CD14-positive monocyte (primary cell): Measurements from ENCODE around the gene GTF3C5. TPM values are rescaled to one million over a fixed set of nuclear protein-coding genes. Genes with fewer than 3 reads are reported as not detected.
A peak's percentile ranks its signal among the peaks of the same experiment; 100 is the strongest.
"Not testable (repeated sequence)": the region's sequence is repeated elsewhere in the genome, so short reads cannot be mapped to it uniquely, and the experiment has no call there.

Source experiments
- DNase-seq, 3 donors: peaks; one replicate each; pipeline ENCODE4 v3.0.0-alpha.2; 2011 to 2022
- H2AFZ ChIP-seq: 2 replicates; pipeline ENCODE4 v1.6.0; 2012; ENCODE audit warnings: mild to moderate bottlenecking, low read depth, low read length, inconsistent platforms; ENCODE audit not compliant: insufficient read depth, poor library complexity, severe bottlenecking
- H3K27ac ChIP-seq, 2 donors: 1 replicate in 1 of 2; 2 replicates in 1 of 2; pipeline ENCODE4 v1.5.1; 2012 to 2013; ENCODE audit warnings: low read length in 2 of 2, control low read depth in 1 of 2, inconsistent platforms in 1 of 2, low read depth in 1 of 2, mild to moderate bottlenecking in 1 of 2
- H3K27me3 ChIP-seq, 2 donors: one replicate each; pipeline versions ENCODE4 v1.6.0 to v1.6.1; 2011 to 2013; ENCODE audit warnings: low read length in 2 of 2; ENCODE audit not compliant: control insufficient read depth in 2 of 2, insufficient read depth in 2 of 2
- H3K36me3 ChIP-seq, 2 donors: replicated peaks in 1 of 2; 1 replicate in 1 of 2; 2 replicates in 1 of 2; pipeline versions ENCODE4 v1.5.1 to v1.6.1; 2012 to 2013; ENCODE audit warnings: low read length in 2 of 2, control low read depth in 1 of 2, inconsistent platforms in 1 of 2, mild to moderate bottlenecking in 1 of 2; ENCODE audit not compliant: insufficient read depth in 2 of 2, control insufficient read depth in 1 of 2
- H3K4me1 ChIP-seq, 2 donors: 1 replicate in 1 of 2; 2 replicates in 1 of 2; pipeline versions ENCODE4 v1.5.1 to v1.6.1; 2012 to 2013; ENCODE audit warnings: low read length in 2 of 2, control low read depth in 1 of 2, inconsistent platforms in 1 of 2, mild to moderate bottlenecking in 1 of 2, moderate library complexity in 1 of 2; ENCODE audit not compliant: insufficient read depth in 2 of 2, control insufficient read depth in 1 of 2
- H3K4me2 ChIP-seq: replicated peaks from 2 replicates; pipeline ENCODE3; 2012; ENCODE audit warnings: low read length, moderate library complexity, mild to moderate bottlenecking; ENCODE audit not compliant: poor library complexity, severe bottlenecking; ENCODE audit errors: extremely low read depth
- H3K4me3 ChIP-seq, 3 experiments: fragments of 200-600 bp in 1 of 3; sonication (generic) in 1 of 3; replicated peaks in 1 of 3; 1 replicate in 2 of 3; 2 replicates in 1 of 3; pipeline ENCODE4 v1.5.1; 2011 to 2013; ENCODE audit warnings: low read length in 3 of 3, mild to moderate bottlenecking in 3 of 3, control low read depth in 2 of 3, low read depth in 2 of 3, inconsistent platforms in 1 of 3, moderate library complexity in 1 of 3
- H3K79me2 ChIP-seq: 2 replicates; pipeline ENCODE4 v1.6.0; 2012; ENCODE audit warnings: mild to moderate bottlenecking, control low read depth, inconsistent platforms, low read length, moderate library complexity; ENCODE audit not compliant: insufficient read depth
- H3K9ac ChIP-seq: 2 replicates; pipeline ENCODE4 v1.6.0; 2017; ENCODE audit warnings: low read length, mild to moderate bottlenecking; ENCODE audit not compliant: insufficient read depth, poor library complexity, severe bottlenecking
- H3K9me3 ChIP-seq, 2 donors: replicated peaks in 1 of 2; 1 replicate in 1 of 2; 2 replicates in 1 of 2; pipeline versions ENCODE4 v1.5.1 to v1.6.1; 2012 to 2013; ENCODE audit warnings: low read length in 2 of 2, control low read depth in 1 of 2; ENCODE audit not compliant: control insufficient read depth in 1 of 2, insufficient read depth in 1 of 2
- H4K20me1 ChIP-seq: 2 replicates; pipeline ENCODE4 v1.6.0; 2012; ENCODE audit warnings: mild to moderate bottlenecking, low read length, control low read depth, moderate library complexity; ENCODE audit not compliant: insufficient read depth
- H3K27ac Mint-ChIP-seq, 7 donors: one replicate each; pipeline ENCODE4 v1.8.0; 2020; ENCODE audit warnings: mild to moderate bottlenecking in 7 of 7, mixed read lengths in 7 of 7, moderate library complexity in 6 of 7, inconsistent platforms in 2 of 7
- H3K27me3 Mint-ChIP-seq, 3 donors: one replicate each; pipeline ENCODE4 v1.8.0; 2021 to 2022; ENCODE audit warnings: low read depth in 3 of 3, mild to moderate bottlenecking in 3 of 3, mixed read lengths in 3 of 3, moderate library complexity in 3 of 3, inconsistent platforms in 1 of 3
- H3K36me3 Mint-ChIP-seq, 2 donors: one replicate each; pipeline ENCODE4 v1.8.0; 2020; ENCODE audit warnings: mixed read lengths in 2 of 2, inconsistent platforms in 1 of 2, mild to moderate bottlenecking in 1 of 2
- H3K4me1 Mint-ChIP-seq: one replicate; pipeline ENCODE4 v1.8.0; 2020; ENCODE audit warnings: mild to moderate bottlenecking, mixed read lengths
- H3K4me3 Mint-ChIP-seq, 2 donors: one replicate each; pipeline ENCODE4 v1.8.0; 2020; ENCODE audit warnings: mild to moderate bottlenecking in 2 of 2, mixed read lengths in 2 of 2, moderate library complexity in 1 of 2
- H3K9me3 Mint-ChIP-seq, 7 donors: one replicate each; pipeline ENCODE4 v1.8.0; 2020 to 2022; ENCODE audit warnings: mixed read lengths in 7 of 7, mild to moderate bottlenecking in 6 of 7, moderate library complexity in 6 of 7, inconsistent platforms in 2 of 7
- WGBS: methylation state at CpG from one replicate; pipeline ENCODE4 v1.1.5; 2013; ENCODE audit warnings: missing lambda C conversion rate; ENCODE audit not compliant: insufficient coverage; 5-methylcytosine and 5-hydroxymethylcytosine counted together
- intact Hi-C, 2 donors: fragments of 100-400 bp; cut with micrococcal nuclease; formaldehyde crosslinking; loops; one replicate each; pipeline versions ENCODE4 v1.15.0 to v1.15.1; 2023
- polyA plus RNA-seq, 3 donors: library from polyadenylated mRNA; depleted of rRNA in 1 of 3; unstranded in 2 of 3; stranded (reverse) in 1 of 3; fragments of 300-500 nt in 2 of 3; fragments of >200 nt in 1 of 3; fragmentation: Illumina TruSeq in 2 of 3; gene quantifications; 1 replicate in 2 of 3; 2 replicates in 1 of 3; pipeline ENCODE4 v1.2.3, GENCODE V29; 2012 to 2021
- TF ChIP-seq, protein P1 (sequence below): fragments of 200-600 bp; IDR thresholded peaks from one replicate; pipeline ENCODE4 v1.8.0; 2022; ENCODE audit warnings: antibody characterized with exemption, mild to moderate bottlenecking

The GTF3C5 gene
- polyA plus RNA-seq, 3 donors: 21.3 to 75.6 (median 24.4) TPM

DNA sequence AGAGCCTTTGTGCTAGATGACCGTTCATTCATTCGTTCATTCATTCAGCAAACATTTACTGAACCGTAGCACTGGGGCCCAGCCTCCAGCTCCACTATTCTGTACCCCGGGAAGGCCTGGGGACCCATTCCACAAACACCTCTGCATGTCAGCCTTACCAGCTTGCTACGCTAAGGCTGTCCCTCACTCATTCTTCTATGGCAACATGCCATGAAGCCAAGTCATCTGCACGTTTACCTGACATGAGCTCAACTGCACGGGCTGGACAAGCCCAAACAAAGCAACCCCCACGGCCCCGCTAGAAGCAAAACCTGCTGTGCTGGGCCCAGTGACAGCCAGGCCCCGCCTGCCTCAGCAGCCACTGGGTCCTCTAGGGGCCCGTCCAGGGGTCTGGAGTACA lies 37.0 kb downstream of the GTF3C5 start:
- H3K9me3 ChIP-seq: no peaks in the 10 kb centered on the region
- no peak overlapping the region for H3K4me3 ChIP-seq
- 90% methylated on average over 8 of the region's 11 CpGs for WGBS
- H3K27ac Mint-ChIP-seq: peak overlapping the region in 1 of 7 donors; percentile 20
- no peak overlapping the region for H2AFZ ChIP-seq
- DNase-seq: no peak
- peaks cover 0 to 1% (median 0%) of the 10 kb centered on the region in 3 donors for H3K27me3 Mint-ChIP-seq
- intact Hi-C loops: no loop called here
- H3K27me3 ChIP-seq: no peaks in the 10 kb centered on the region
- no peak overlapping the region for H3K9ac ChIP-seq
- H3K36me3 Mint-ChIP-seq: no peaks in the 10 kb centered on the region
- TF ChIP-seq, protein P1, sequence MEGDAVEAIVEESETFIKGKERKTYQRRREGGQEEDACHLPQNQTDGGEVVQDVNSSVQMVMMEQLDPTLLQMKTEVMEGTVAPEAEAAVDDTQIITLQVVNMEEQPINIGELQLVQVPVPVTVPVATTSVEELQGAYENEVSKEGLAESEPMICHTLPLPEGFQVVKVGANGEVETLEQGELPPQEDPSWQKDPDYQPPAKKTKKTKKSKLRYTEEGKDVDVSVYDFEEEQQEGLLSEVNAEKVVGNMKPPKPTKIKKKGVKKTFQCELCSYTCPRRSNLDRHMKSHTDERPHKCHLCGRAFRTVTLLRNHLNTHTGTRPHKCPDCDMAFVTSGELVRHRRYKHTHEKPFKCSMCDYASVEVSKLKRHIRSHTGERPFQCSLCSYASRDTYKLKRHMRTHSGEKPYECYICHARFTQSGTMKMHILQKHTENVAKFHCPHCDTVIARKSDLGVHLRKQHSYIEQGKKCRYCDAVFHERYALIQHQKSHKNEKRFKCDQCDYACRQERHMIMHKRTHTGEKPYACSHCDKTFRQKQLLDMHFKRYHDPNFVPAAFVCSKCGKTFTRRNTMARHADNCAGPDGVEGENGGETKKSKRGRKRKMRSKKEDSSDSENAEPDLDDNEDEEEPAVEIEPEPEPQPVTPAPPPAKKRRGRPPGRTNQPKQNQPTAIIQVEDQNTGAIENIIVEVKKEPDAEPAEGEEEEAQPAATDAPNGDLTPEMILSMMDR: no peak
- H3K4me1 ChIP-seq: no peaks in the 10 kb centered on the region
- H3K79me2 ChIP-seq: no peaks in the 10 kb centered on the region
- H3K4me2 ChIP-seq: no peak overlapping the region
- H4K20me1 ChIP-seq: no peaks in the 10 kb centered on the region
- no peaks in the 10 kb centered on the region for H3K4me1 Mint-ChIP-seq
- no peaks in the 10 kb centered on the region for H3K9me3 Mint-ChIP-seq
- no peaks in the 10 kb centered on the region for H3K36me3 ChIP-seq
- H3K4me3 Mint-ChIP-seq: no peak overlapping the region
- no peak overlapping the region for H3K27ac ChIP-seq

DNA sequence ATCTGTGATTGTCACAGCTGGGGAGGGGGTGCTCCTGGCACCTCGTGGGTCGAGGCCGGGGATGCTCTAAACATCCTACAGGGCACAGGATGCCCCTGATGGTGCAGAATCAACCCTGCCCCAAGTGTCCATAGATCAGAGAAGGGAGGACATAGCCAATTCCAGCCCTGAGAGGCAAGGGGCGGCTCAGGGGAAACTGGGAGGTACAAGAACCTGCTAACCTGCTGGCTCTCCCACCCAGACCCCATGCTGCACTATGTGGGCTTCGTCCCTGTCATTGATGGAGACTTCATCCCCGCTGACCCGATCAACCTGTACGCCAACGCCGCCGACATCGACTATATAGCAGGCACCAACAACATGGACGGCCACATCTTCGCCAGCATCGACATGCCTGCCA lies 37.6 kb downstream of the GTF3C5 start:
- H3K27ac Mint-ChIP-seq, H3K9me3 ChIP-seq, H2AFZ ChIP-seq, H3K4me3 ChIP-seq, H3K9ac ChIP-seq, H3K4me1 ChIP-seq, H3K36me3 Mint-ChIP-seq, H3K27ac ChIP-seq, intact Hi-C loops, H3K9me3 Mint-ChIP-seq, H3K4me1 Mint-ChIP-seq, H4K20me1 ChIP-seq, H3K4me2 ChIP-seq, DNase-seq, H3K4me3 Mint-ChIP-seq, H3K27me3 Mint-ChIP-seq, H3K79me2 ChIP-seq, H3K36me3 ChIP-seq, H3K27me3 ChIP-seq: not testable (repeated sequence)
- no CpG with 5 or more reads among the region's 15 CpGs for WGBS

DNA sequence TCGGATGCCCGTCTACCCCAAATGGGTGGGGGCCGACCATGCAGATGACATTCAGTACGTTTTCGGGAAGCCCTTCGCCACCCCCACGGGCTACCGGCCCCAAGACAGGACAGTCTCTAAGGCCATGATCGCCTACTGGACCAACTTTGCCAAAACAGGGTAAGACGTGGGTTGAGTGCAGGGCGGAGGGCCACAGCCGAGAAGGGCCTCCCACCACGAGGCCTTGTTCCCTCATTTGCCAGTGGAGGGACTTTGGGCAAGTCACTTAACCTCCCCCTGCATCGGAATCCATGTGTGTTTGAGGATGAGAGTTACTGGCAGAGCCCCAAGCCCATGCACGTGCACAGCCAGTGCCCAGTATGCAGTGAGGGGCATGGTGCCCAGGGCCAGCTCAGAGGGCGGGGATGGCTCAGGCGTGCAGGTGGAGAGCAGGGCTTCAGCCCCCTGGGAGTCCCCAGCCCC lies 39.7 kb downstream of the GTF3C5 start:
- H3K27me3 Mint-ChIP-seq, H3K4me3 Mint-ChIP-seq: not testable (repeated sequence)

DNA sequence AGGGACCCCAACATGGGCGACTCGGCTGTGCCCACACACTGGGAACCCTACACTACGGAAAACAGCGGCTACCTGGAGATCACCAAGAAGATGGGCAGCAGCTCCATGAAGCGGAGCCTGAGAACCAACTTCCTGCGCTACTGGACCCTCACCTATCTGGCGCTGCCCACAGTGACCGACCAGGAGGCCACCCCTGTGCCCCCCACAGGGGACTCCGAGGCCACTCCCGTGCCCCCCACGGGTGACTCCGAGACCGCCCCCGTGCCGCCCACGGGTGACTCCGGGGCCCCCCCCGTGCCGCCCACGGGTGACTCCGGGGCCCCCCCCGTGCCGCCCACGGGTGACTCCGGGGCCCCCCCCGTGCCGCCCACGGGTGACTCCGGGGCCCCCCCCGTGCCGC lies 40.2 kb downstream of the GTF3C5 start:
- H3K9me3 ChIP-seq, H3K27me3 Mint-ChIP-seq, H3K27ac Mint-ChIP-seq, H3K79me2 ChIP-seq, intact Hi-C loops, H3K4me3 Mint-ChIP-seq, H2AFZ ChIP-seq, H3K36me3 ChIP-seq, H3K4me1 ChIP-seq, H3K4me2 ChIP-seq, H4K20me1 ChIP-seq, H3K27ac ChIP-seq, H3K9ac ChIP-seq, H3K9me3 Mint-ChIP-seq, H3K36me3 Mint-ChIP-seq, H3K27me3 ChIP-seq, H3K4me3 ChIP-seq, DNase-seq, H3K4me1 Mint-ChIP-seq: not testable (repeated sequence)
- 94% methylated on average over 5 of the region's 31 CpGs for WGBS

More for the DNA sequence above, 39.7 kb downstream of the GTF3C5 start:
- intact Hi-C loops, H3K27ac Mint-ChIP-seq, H3K36me3 ChIP-seq, H3K4me2 ChIP-seq, H3K4me3 ChIP-seq, DNase-seq, H3K9ac ChIP-seq, H3K27me3 ChIP-seq, H3K4me1 ChIP-seq, H3K27ac ChIP-seq, H3K36me3 Mint-ChIP-seq, H3K79me2 ChIP-seq, H3K4me1 Mint-ChIP-seq, H4K20me1 ChIP-seq, H2AFZ ChIP-seq, H3K9me3 Mint-ChIP-seq, H3K9me3 ChIP-seq: not testable (repeated sequence)
- WGBS: 97% methylated on average over 11 of the region's 17 CpGs
